IgD-negative memory B cell (primary cell): Measurements from ENCODE around the gene PTTG1IP. TPM values are rescaled to one million over a fixed set of nuclear protein-coding genes. Genes with fewer than 3 reads are reported as not detected.

ENCODE experiments used
- H3K27ac Mint-ChIP-seq, 3 donors: one replicate each; pipeline ENCODE4 v1.8.0; 2020 to 2022; ENCODE audit warnings: mild to moderate bottlenecking in 3 of 3, mixed read lengths in 3 of 3, moderate library complexity in 1 of 3
- H3K27me3 Mint-ChIP-seq: one replicate; pipeline ENCODE4 v1.8.0; 2021; ENCODE audit warnings: mixed read lengths
- H3K36me3 Mint-ChIP-seq: one replicate; pipeline ENCODE4 v1.8.0; 2020; ENCODE audit warnings: mild to moderate bottlenecking, mixed read lengths
- H3K4me1 Mint-ChIP-seq, 3 donors: one replicate each; pipeline ENCODE4 v1.8.0; 2020 to 2022; ENCODE audit warnings: mixed read lengths in 3 of 3, mild to moderate bottlenecking in 1 of 3
- H3K4me3 Mint-ChIP-seq, 4 donors: one replicate each; pipeline ENCODE4 v1.8.0; 2020 to 2022; ENCODE audit warnings: mild to moderate bottlenecking in 4 of 4, mixed read lengths in 4 of 4, moderate library complexity in 3 of 4
- H3K9me3 Mint-ChIP-seq, 3 donors: one replicate each; pipeline ENCODE4 v1.8.0; 2020 to 2021; ENCODE audit warnings: mixed read lengths in 3 of 3, mild to moderate bottlenecking in 1 of 3
- polyA plus RNA-seq: library from polyadenylated mRNA; unstranded; fragments of 300-500 nt; fragmentation: Illumina TruSeq; gene quantifications from one replicate; pipeline ENCODE4 v1.2.3, GENCODE V29; 2021

The PTTG1IP gene, protein sequence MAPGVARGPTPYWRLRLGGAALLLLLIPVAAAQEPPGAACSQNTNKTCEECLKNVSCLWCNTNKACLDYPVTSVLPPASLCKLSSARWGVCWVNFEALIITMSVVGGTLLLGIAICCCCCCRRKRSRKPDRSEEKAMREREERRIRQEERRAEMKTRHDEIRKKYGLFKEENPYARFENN
- 44.7 TPM for polyA plus RNA-seq

DNA sequence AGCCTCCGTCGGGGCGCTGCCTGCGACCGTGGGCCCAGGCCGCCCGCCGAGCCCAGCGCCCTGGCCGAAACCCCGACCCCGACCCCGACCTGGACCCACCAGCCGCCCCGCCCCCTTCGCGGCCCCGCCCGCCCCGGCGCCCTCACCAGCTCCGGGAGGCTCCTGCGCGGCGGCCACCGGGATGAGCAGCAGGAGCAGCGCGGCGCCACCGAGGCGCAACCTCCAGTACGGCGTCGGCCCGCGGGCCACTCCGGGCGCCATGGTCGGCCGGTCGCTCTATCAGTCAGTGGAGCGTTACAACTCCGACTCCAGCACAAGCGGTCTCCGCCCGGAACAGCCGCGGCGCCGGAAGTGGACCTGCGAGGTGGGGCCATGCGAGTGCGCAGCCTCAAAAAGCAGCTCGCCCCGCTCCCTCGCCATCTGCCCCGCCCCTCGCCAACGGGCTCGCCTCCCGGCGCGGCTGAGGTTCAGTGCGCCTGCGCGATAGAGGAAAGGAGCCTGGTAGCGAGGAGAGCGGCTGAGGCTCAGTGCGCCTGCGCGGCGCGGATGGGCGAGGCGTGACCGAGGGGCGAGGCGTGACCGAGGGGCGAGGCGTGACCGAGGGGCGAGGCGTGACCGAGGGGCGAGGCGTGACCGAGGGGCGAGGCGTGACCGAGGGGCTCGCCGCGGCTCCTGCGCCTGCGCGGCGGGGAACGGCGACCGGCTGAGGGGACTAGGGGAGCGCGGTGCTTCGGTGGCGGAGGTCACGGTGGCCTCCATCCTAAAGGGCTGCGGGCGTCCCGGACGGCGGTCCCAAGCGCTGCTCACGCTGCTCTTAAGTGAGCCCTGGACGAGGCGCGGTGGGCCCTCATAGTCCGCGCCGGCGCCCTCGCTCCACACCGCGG is at the start of gene PTTG1IP:
PTTG1IP (minus strand) TSS at position 335 of the 884 bp plus-strand sequence; CDS start at position 261, 74 bp downstream.
- Mint-ChIP-seq H3K27ac (peak within 1 kb of the TSS; percentile 94 to 100 (median 98)), H3K27me3 (no peaks in the 10 kb centered on the region), H3K4me1 (peaks cover 30 to 46% (median 44%) of the 10 kb centered on the region in 3 donors), H3K4me3 (peak within 1 kb of the TSS; percentile 90 to 100 (median 98)), H3K9me3 (no peaks in the 10 kb centered on the region), H3K36me3 (no peaks in the 10 kb centered on the region)

DNA sequence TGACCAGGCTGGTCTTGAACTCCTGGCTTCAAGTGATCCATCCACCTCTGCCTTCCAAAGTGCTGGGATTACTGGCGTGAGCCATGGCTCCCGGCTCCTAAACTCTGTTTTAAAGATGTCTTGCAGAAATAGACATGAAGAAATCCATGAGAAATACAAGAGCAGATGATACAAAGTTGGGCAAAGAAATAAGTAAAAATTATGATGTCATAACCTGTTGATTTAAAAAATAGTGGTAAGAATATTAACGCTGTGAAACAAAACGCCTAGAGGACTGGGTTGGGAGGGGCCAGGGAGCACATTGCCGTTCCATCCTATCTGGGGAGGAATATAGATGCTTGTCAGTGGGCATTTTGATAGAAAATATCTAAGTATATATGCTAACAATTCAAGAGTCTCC is 48.4 kb upstream of the PTTG1IP start:
- Mint-ChIP-seq H3K36me3 (peaks cover 2% of the 10 kb centered on the region), H3K4me3 (peak overlapping the region; percentile 73 to 96 (median 81)), H3K4me1 (peaks cover 50 to 73% (median 63%) of the 10 kb centered on the region in 3 donors), H3K27me3 (no peaks in the 10 kb centered on the region), H3K9me3 (no peaks in the 10 kb centered on the region), H3K27ac (peak overlapping the region in 2 of 3 donors; percentile 92 to 93)

DNA sequence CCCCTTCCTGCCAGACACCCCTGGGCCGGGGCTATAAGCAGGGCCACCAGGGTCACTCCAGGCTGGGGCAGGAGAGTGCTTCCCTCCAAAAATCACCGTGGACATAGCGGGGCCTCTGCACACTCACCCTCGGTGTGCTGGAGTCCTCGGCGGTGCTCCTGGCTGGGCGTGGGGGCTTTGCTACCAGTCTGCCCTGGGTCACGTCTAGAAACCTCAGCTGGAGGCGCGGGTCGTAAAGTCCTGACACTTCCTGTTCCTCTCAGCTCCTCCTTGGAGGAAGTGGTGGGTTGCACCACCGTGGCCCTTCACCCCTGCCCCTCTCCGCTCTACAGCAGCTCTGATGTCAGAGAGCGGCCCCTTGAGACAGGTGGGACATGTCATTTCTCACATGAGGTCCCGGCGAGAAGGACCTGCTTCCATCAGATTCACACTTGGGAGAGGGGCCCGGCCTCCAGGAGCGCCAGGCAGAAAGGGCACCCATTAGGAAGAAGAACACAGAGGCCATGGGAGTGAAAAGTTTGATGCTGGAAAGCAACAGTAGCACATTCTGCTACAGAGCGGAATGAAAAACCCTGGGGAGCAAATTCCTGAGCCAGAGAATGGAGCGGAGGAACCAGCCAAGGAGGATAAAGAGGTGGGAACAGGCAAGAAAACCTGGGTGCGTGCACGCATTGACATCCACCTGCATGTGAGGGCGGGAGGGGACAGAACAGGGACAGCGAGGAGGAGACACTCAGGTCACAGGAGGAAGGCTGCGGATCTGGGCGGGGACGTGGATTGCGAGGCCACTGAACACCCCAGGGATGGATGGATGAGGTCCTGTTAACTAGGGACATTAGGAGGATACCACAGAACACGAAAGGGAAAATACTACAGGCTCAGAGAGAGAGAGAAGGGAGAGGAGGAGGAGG is 47.5 kb upstream of the PTTG1IP start, which contains the start of gene ITGB2:
ITGB2 (minus strand) TSS at position 206 of the 911 bp plus-strand sequence. CDS start 10,117 bp downstream, outside the sequence.
- H3K4me1 Mint-ChIP-seq = peaks cover 43 to 70% (median 57%) of the 10 kb centered on the region in 3 donors
- H3K27ac Mint-ChIP-seq = peak within 1 kb of the TSS; percentile 83 to 93 (median 92)
- H3K9me3 Mint-ChIP-seq = no peaks in the 10 kb centered on the region
- peak within 1 kb of the TSS; percentile 83 to 100 (median 98) for H3K4me3 Mint-ChIP-seq
- no peaks in the 10 kb centered on the region for H3K27me3 Mint-ChIP-seq
- peaks cover 2% of the 10 kb centered on the region for H3K36me3 Mint-ChIP-seq

DNA sequence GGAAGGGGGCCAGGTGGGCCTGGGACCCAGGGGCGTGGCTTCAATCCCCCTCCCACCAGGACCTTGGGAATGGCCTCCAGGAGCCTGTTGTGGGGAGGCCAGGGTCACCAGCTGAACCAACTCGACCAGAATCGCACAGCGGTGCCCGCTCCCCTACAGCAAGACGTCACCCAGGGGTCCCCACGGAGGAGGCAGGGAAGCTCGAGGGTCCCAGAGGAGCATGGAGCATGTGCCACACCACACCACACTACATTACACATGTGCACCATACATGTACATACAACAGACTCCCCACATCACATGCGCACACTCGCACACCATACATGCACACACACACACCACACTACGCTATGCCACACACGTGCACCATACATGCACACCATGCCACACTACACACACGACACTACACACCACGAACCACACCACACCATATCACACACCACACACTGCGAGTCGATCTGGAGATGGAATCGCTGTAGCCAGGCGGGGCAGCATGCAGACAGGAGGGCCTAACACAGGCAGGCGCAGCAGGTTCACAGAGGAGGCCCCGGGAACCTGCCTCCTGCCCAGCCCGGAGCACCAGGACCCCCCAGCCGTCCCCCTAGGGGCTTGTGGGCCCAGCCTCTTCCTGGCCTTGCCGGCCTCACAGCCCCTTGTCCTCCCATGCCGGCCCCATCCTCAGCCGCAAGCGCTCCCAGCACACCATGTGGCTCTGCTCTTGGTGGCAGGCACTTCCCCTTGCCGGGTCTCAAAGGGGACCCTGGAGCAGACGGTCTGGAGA is 46.6 kb upstream of the PTTG1IP start:
- no peaks in the 10 kb centered on the region for H3K27me3 Mint-ChIP-seq
- no peaks in the 10 kb centered on the region for H3K9me3 Mint-ChIP-seq
- H3K4me3 Mint-ChIP-seq = peak overlapping the region; percentile 83 to 100 (median 98)
- peak overlapping the region in 2 of 3 donors; percentile 83 to 93 for H3K27ac Mint-ChIP-seq
- peaks cover 43 to 68% (median 57%) of the 10 kb centered on the region in 3 donors for H3K4me1 Mint-ChIP-seq
- peaks cover 2% of the 10 kb centered on the region for H3K36me3 Mint-ChIP-seq

DNA sequence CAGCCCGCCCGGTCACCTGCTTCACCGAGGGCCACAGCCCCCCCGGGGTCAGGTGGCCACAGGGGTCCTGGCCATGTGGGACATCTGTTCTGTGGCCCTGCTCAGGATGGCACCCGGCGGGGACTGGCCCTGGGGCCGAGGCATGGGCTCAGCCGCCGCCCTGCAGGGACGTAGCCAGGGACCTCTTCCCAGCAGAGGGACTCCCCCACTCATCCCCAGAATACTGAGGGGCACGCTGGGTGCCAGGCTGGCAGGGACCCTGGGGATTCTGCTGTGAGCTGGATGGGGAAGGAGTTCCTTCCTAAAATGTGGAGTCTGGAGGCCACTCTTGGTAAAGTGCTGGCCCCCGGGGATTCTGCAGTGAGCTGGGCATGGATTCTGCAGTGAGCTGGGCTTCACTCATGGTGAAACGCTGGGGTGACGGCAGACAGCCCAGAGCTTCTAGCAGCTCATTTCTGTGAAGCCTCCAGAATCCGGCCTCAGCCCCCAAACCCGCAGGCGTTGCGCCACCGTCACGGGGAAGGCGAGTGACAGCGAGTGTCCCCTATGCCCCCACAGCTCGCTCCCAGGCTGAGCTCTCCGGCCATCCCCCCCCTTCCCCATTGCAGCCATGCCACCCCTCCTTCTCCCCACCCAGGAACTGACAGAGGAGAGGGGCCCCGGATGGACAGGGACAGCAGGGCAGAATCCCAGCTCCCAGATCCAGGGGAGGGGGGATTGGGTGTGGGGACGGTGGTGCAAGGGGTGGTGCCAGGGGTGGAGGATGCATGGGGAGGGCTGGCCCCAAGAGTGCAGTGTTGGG is 45.8 kb upstream of the PTTG1IP start:
- Mint-ChIP-seq H3K27ac (peak overlapping the region in 2 of 3 donors; percentile 31 to 86), H3K4me3 (peak overlapping the region; percentile 83 to 100 (median 98)), H3K9me3 (no peaks in the 10 kb centered on the region), H3K27me3 (no peaks in the 10 kb centered on the region), H3K36me3 (peaks cover 2% of the 10 kb centered on the region), H3K4me1 (peaks cover 39 to 63% (median 53%) of the 10 kb centered on the region in 3 donors)

- no peaks in the 10 kb centered on the region for H3K27me3 Mint-ChIP-seq
These were observed 45.1 kb upstream of the PTTG1IP start for GRCh38 chr21:44918581-44919033.

GRCh38 chr21:44918107-44918470 is 44.6 kb upstream of the PTTG1IP start:
- Mint-ChIP-seq H3K4me1 (peaks cover 31 to 57% (median 50%) of the 10 kb centered on the region in 3 donors), H3K4me3 (peak overlapping the region; percentile 79 to 90 (median 82)), H3K36me3 (peaks cover 2% of the 10 kb centered on the region), H3K9me3 (no peaks in the 10 kb centered on the region), H3K27ac (peak overlapping the region in 1 of 3 donors; percentile 40), H3K27me3 (no peaks in the 10 kb centered on the region)

More at GRCh38 chr21:44918581-44919033, 45.1 kb upstream of the PTTG1IP start:
- peak overlapping the region; percentile 79 to 90 (median 82) for H3K4me3 Mint-ChIP-seq
- H3K27ac Mint-ChIP-seq = peak overlapping the region in 1 of 3 donors; percentile 40
- peaks cover 2% of the 10 kb centered on the region for H3K36me3 Mint-ChIP-seq
- no peaks in the 10 kb centered on the region for H3K9me3 Mint-ChIP-seq
- peaks cover 34 to 61% (median 51%) of the 10 kb centered on the region in 3 donors for H3K4me1 Mint-ChIP-seq

GRCh38 chr21:44917446-44918106 is 44.1 kb upstream of the PTTG1IP start:
- Mint-ChIP-seq H3K36me3 (peaks cover 2% of the 10 kb centered on the region), H3K27me3 (no peaks in the 10 kb centered on the region), H3K9me3 (no peaks in the 10 kb centered on the region), H3K27ac (peak overlapping the region in 1 of 3 donors; percentile 85), H3K4me3 (peak overlapping the region; percentile 48 to 86 (median 82)), H3K4me1 (peaks cover 27 to 53% (median 45%) of the 10 kb centered on the region in 3 donors)

GRCh38 chr21:44916965-44917364 is 43.5 kb upstream of the PTTG1IP start:
- H3K36me3 Mint-ChIP-seq = peaks cover 2% of the 10 kb centered on the region
- peak overlapping the region; percentile 14 to 90 (median 85) for H3K27ac Mint-ChIP-seq
- peaks cover 27 to 54% (median 48%) of the 10 kb centered on the region in 3 donors for H3K4me1 Mint-ChIP-seq
- H3K4me3 Mint-ChIP-seq = peak overlapping the region; percentile 31 to 86 (median 82)
- no peaks in the 10 kb centered on the region for H3K27me3 Mint-ChIP-seq
- H3K9me3 Mint-ChIP-seq = no peaks in the 10 kb centered on the region

- Mint-ChIP-seq H3K4me1 (peaks cover 26 to 53% (median 53%) of the 10 kb centered on the region in 3 donors), H3K27me3 (no peaks in the 10 kb centered on the region), H3K4me3 (peak overlapping the region; percentile 75 to 93 (median 88)), H3K9me3 (no peaks in the 10 kb centered on the region), H3K36me3 (no peaks in the 10 kb centered on the region), H3K27ac (peak overlapping the region; percentile 68 to 90 (median 72))
These were observed 40.8 kb upstream of the PTTG1IP start for GRCh38 chr21:44914176-44914874.

DNA sequence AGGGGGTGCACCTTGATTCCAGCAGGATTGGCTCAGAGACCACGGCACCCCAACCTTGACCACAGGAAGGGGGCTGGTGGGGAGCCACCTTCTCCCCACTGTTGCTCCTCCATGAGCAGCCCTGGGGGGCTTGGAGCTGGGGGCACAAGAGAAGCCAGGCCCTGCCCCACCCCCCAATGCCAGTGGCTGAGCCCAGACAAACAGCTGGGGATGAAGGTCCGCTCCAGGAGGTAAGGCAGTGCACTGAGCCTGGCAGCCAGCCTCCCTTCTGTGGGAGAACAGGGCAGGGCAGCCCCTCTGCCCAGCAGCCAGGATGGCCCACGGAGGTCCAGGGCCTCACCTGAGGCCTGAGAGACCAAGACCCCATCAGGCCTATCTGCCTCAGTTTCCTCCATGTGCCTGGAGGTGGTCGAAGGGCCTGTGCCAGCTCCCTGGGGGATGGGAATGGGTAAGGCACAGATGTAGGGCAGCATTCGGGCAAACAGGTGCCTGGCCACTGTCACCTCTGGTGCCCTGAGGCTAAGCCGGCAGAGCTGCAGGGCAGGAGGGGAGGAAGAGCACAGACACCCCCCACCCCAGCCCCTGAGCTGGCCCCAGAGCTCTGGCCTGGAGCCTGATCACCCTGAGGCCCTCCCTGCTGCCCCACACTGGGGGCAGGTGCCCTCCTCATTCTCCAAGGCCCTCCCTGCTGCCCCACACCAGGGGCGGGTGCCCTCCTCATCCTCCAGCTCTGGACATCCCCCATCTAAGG is 40.1 kb upstream of the PTTG1IP start:
- no peaks in the 10 kb centered on the region for H3K27me3 Mint-ChIP-seq
- no peaks in the 10 kb centered on the region for H3K36me3 Mint-ChIP-seq
- peak overlapping the region; percentile 68 to 90 (median 72) for H3K27ac Mint-ChIP-seq
- no peaks in the 10 kb centered on the region for H3K9me3 Mint-ChIP-seq
- H3K4me3 Mint-ChIP-seq = peak overlapping the region; percentile 75 to 93 (median 88)
- H3K4me1 Mint-ChIP-seq = peaks cover 26 to 54% (median 54%) of the 10 kb centered on the region in 3 donors
